ENCODE measurements around the gene SIVA1. TPM values are rescaled to one million over a fixed set of nuclear protein-coding genes. Genes with fewer than 3 reads are reported as not detected.

SIVA1 gene
- total RNA-seq, 2 donors from 2014 or later = 111 to 130 TPM

- ATAC-seq (no peak), DNase-seq (peak in 1 of 4 donors; percentile 41)
- TF ChIP-seq POLR2A (IDR thresholded peaks at IDR 0.05) (peak in 1 of 3 donors; percentile 8), CTCF (IDR thresholded peaks at IDR 0.05) (no peak)
- H3K4me1 ChIP-seq = peaks cover 45% of the 10 kb centered on the region
- H3K27ac ChIP-seq = peak overlapping the region; percentile 78 to 94 (median 88)
- WGBS, 2 donors = 67 to 74% methylated on average over 25 to 78 of the region's 90 CpGs
- no peaks in the 10 kb centered on the region for H3K27me3 ChIP-seq
- H3K36me3 ChIP-seq (replicated peaks in 1 of 2; ENCODE audit: insufficient read depth in 1 of 2, low read depth in 2 of 2) = no peaks in the 10 kb centered on the region
- H3K9me3 ChIP-seq = no peaks in the 10 kb centered on the region
- intact Hi-C loops (cut with DNase I) = no loop called here
- no peak overlapping the region for H3K4me3 ChIP-seq
Measured at GRCh38 chr14:104751539-104752422, 1.2 kb upstream of the SIVA1 start.

- no peak for TF ChIP-seq CTCF (IDR thresholded peaks at IDR 0.05)
- TF ChIP-seq POLR2A (IDR thresholded peaks at IDR 0.05) = no peak
- DNase-seq (no peak), ATAC-seq (no peak)
- peaks cover 45% of the 10 kb centered on the region for H3K4me1 ChIP-seq
- WGBS, 2 donors = 4 to 5% methylated on average over 15 to 21 of the region's 21 CpGs
- no peaks in the 10 kb centered on the region for H3K27me3 ChIP-seq
- intact Hi-C loops (cut with DNase I) = no loop called here
- no peaks in the 10 kb centered on the region for H3K36me3 ChIP-seq (replicated peaks in 1 of 2; ENCODE audit: insufficient read depth in 1 of 2, low read depth in 2 of 2)
- no peak overlapping the region for H3K4me3 ChIP-seq
- no peaks in the 10 kb centered on the region for H3K9me3 ChIP-seq
- peak overlapping the region; percentile 78 to 94 (median 88) for H3K27ac ChIP-seq
Measured at GRCh38 chr14:104752423-104752734, 568 bp upstream of the SIVA1 start.

- Histone ChIP-seq H3K4me3 (peak overlapping the region; percentile 79 to 90), H3K4me1 (peaks cover 51% of the 10 kb centered on the region), H3K27ac (peak overlapping the region; percentile 65 to 94 (median 88)), H3K9me3 (no peaks in the 10 kb centered on the region), H3K27me3 (no peaks in the 10 kb centered on the region), H3K36me3 (replicated peaks in 1 of 2; ENCODE audit: insufficient read depth in 1 of 2, low read depth in 2 of 2) (no peaks in the 10 kb centered on the region)
- ATAC-seq (no peak), DNase-seq (peak in 1 of 4 donors; percentile 37)
- WGBS, 2 donors = 0% methylated on average over 6 to 30 of the region's 30 CpGs
- TF ChIP-seq CTCF (IDR thresholded peaks at IDR 0.05) (no peak), POLR2A (IDR thresholded peaks at IDR 0.05) (no peak)
- intact Hi-C loops (cut with DNase I) = no loop called here
Measured at GRCh38 chr14:104753528-104754212, 723 bp downstream of the SIVA1 start.

- Histone ChIP-seq H3K27ac (peak overlapping the region in 3 of 4 donors; percentile 65 to 94 (median 87)), H3K36me3 (replicated peaks in 1 of 2; ENCODE audit: insufficient read depth in 1 of 2, low read depth in 2 of 2) (no peaks in the 10 kb centered on the region), H3K4me1 (peaks cover 51% of the 10 kb centered on the region), H3K4me3 (peak overlapping the region in 1 of 2 donors; percentile 79), H3K9me3 (no peaks in the 10 kb centered on the region), H3K27me3 (no peaks in the 10 kb centered on the region)
- DNase-seq (no peak), ATAC-seq (no peak)
- WGBS, 2 donors = 19 to 20% methylated on average over 13 of the region's 13 CpGs
- TF ChIP-seq CTCF (IDR thresholded peaks at IDR 0.05) (no peak), POLR2A (IDR thresholded peaks at IDR 0.05) (no peak)
- intact Hi-C loops (cut with DNase I) = no loop called here
Measured at GRCh38 chr14:104754213-104754851, 1.4 kb downstream of the SIVA1 start.
